Measurements from ENCODE around the gene ATP2B2.

The ATP2B2 gene

GRCh38 chr3:10335190-10335738 lies 170.1 kb downstream of the ATP2B2 start:
- Histone ChIP-seq H3K56ac (ENCODE audit: low read length) (no peak overlapping the region), H3K79me1 (ENCODE audit: low read length) (no peaks in the 10 kb centered on the region), H2BK5ac (ENCODE audit: low read length) (no peak overlapping the region), H2BK15ac (replicated peaks; ENCODE audit: low read depth) (no peak overlapping the region), H3K4me3 (ENCODE audit: low read length) (no peak overlapping the region), H3K23ac (ENCODE audit: low read length) (no peak overlapping the region), H3K27ac (ENCODE audit: low read depth, low read length) (no peak overlapping the region), H2AK5ac (ENCODE audit: low read length) (no peak overlapping the region), H4K5ac (ENCODE audit: low read length) (no peak overlapping the region), H3K79me2 (ENCODE audit: control insufficient read depth, insufficient read depth, low read length) (no peaks in the 10 kb centered on the region), H3K27me3 (ENCODE audit: insufficient read depth, low read length, poor library complexity) (no peaks in the 10 kb centered on the region), H3K9ac (ENCODE audit: low read length) (no peak overlapping the region), H4K8ac (ENCODE audit: low read depth, low read length) (no peak overlapping the region), H3K4ac (ENCODE audit: low read depth, low read length) (no peak overlapping the region), H3K18ac (ENCODE audit: low read length) (no peak overlapping the region), H3K36me3 (ENCODE audit: control insufficient read depth, insufficient read depth, low read length) (no peaks in the 10 kb centered on the region), H2BK120ac (ENCODE audit: low read depth, low read length) (no peak overlapping the region), H3K4me1 (ENCODE audit: control insufficient read depth, low read depth, low read length) (no peaks in the 10 kb centered on the region), H3K4me2 (ENCODE audit: low read length) (no peak overlapping the region)
- no CpG with 5 or more reads among the region's 4 CpGs for WGBS (ENCODE audit: extremely low coverage, insufficient coverage, low lambda C conversion rate)
- DNase-seq, result no peak

GRCh38 chr3:10334459-10334858 lies 170.9 kb downstream of the ATP2B2 start:
- Histone ChIP-seq H4K5ac (ENCODE audit: low read length) (no peak overlapping the region), H3K79me1 (ENCODE audit: low read length) (no peaks in the 10 kb centered on the region), H3K4ac (ENCODE audit: low read depth, low read length) (no peak overlapping the region), H3K27ac (ENCODE audit: low read depth, low read length) (no peak overlapping the region), H3K4me3 (ENCODE audit: low read length) (no peak overlapping the region), H4K8ac (ENCODE audit: low read depth, low read length) (no peak overlapping the region), H3K23ac (ENCODE audit: low read length) (no peak overlapping the region), H3K18ac (ENCODE audit: low read length) (no peak overlapping the region), H3K36me3 (ENCODE audit: control insufficient read depth, insufficient read depth, low read length) (no peaks in the 10 kb centered on the region), H3K79me2 (ENCODE audit: control insufficient read depth, insufficient read depth, low read length) (no peaks in the 10 kb centered on the region), H2BK15ac (replicated peaks; ENCODE audit: low read depth) (no peak overlapping the region), H3K4me1 (ENCODE audit: control insufficient read depth, low read depth, low read length) (no peaks in the 10 kb centered on the region), H3K4me2 (ENCODE audit: low read length) (no peak overlapping the region), H2BK5ac (ENCODE audit: low read length) (no peak overlapping the region), H2BK120ac (ENCODE audit: low read depth, low read length) (no peak overlapping the region), H2AK5ac (ENCODE audit: low read length) (no peak overlapping the region), H3K56ac (ENCODE audit: low read length) (no peak overlapping the region), H3K27me3 (ENCODE audit: insufficient read depth, low read length, poor library complexity) (no peaks in the 10 kb centered on the region), H3K9ac (ENCODE audit: low read length) (no peak overlapping the region)
- peak; percentile 30 for DNase-seq
- WGBS (ENCODE audit: extremely low coverage, insufficient coverage, low lambda C conversion rate), result no CpG with 5 or more reads among the region's 12 CpGs

- H3K4me1 ChIP-seq (ENCODE audit: control insufficient read depth, low read depth, low read length), result no peaks in the 10 kb centered on the region
- H3K27me3 ChIP-seq (ENCODE audit: insufficient read depth, low read length, poor library complexity), result no peaks in the 10 kb centered on the region
- no peak for DNase-seq
- H3K18ac ChIP-seq (ENCODE audit: low read length), result no peak overlapping the region
- no peak overlapping the region for H3K9ac ChIP-seq (ENCODE audit: low read length)
- H2BK15ac ChIP-seq (replicated peaks; ENCODE audit: low read depth), result no peak overlapping the region
- no peak overlapping the region for H2AK5ac ChIP-seq (ENCODE audit: low read length)
- H3K23ac ChIP-seq (ENCODE audit: low read length), result no peak overlapping the region
- no peak overlapping the region for H3K56ac ChIP-seq (ENCODE audit: low read length)
- H3K4ac ChIP-seq (ENCODE audit: low read depth, low read length), result no peak overlapping the region
- H2BK5ac ChIP-seq (ENCODE audit: low read length), result no peak overlapping the region
- H3K79me1 ChIP-seq (ENCODE audit: low read length), result no peaks in the 10 kb centered on the region
- no peak overlapping the region for H4K8ac ChIP-seq (ENCODE audit: low read depth, low read length)
- no peak overlapping the region for H2BK120ac ChIP-seq (ENCODE audit: low read depth, low read length)
- H3K4me2 ChIP-seq (ENCODE audit: low read length), result no peak overlapping the region
- H3K27ac ChIP-seq (ENCODE audit: low read depth, low read length), result no peak overlapping the region
- H4K5ac ChIP-seq (ENCODE audit: low read length), result no peak overlapping the region
- H3K4me3 ChIP-seq (ENCODE audit: low read length), result no peak overlapping the region
- H3K79me2 ChIP-seq (ENCODE audit: control insufficient read depth, insufficient read depth, low read length), result no peaks in the 10 kb centered on the region
- no peaks in the 10 kb centered on the region for H3K36me3 ChIP-seq (ENCODE audit: control insufficient read depth, insufficient read depth, low read length)
- no CpG with 5 or more reads among the region's 11 CpGs for WGBS (ENCODE audit: extremely low coverage, insufficient coverage, low lambda C conversion rate)
Measured at GRCh38 chr3:10334042-10334441, 171.3 kb downstream of the ATP2B2 start.

GRCh38 chr3:10333349-10333650 lies 172.1 kb downstream of the ATP2B2 start:
- no peak for DNase-seq
- WGBS (ENCODE audit: extremely low coverage, insufficient coverage, low lambda C conversion rate), result no CpG with 5 or more reads among the region's 2 CpGs
- no peak overlapping the region for H3K4me2 ChIP-seq (ENCODE audit: low read length)

GRCh38 chr3:10332481-10333348 lies 172.7 kb downstream of the ATP2B2 start:
- Histone ChIP-seq H3K56ac (ENCODE audit: low read length) (no peak overlapping the region), H4K8ac (ENCODE audit: low read depth, low read length) (no peak overlapping the region), H3K27me3 (ENCODE audit: insufficient read depth, low read length, poor library complexity) (no peaks in the 10 kb centered on the region), H2BK120ac (ENCODE audit: low read depth, low read length) (no peak overlapping the region), H2BK15ac (replicated peaks; ENCODE audit: low read depth) (no peak overlapping the region), H2AK5ac (ENCODE audit: low read length) (no peak overlapping the region), H3K79me1 (ENCODE audit: low read length) (no peaks in the 10 kb centered on the region), H3K18ac (ENCODE audit: low read length) (no peak overlapping the region), H3K23ac (ENCODE audit: low read length) (no peak overlapping the region), H3K4me3 (ENCODE audit: low read length) (no peak overlapping the region), H2BK5ac (ENCODE audit: low read length) (no peak overlapping the region), H3K36me3 (ENCODE audit: control insufficient read depth, insufficient read depth, low read length) (no peaks in the 10 kb centered on the region), H3K4me1 (ENCODE audit: control insufficient read depth, low read depth, low read length) (no peaks in the 10 kb centered on the region), H3K4ac (ENCODE audit: low read depth, low read length) (no peak overlapping the region), H3K27ac (ENCODE audit: low read depth, low read length) (no peak overlapping the region), H3K9ac (ENCODE audit: low read length) (no peak overlapping the region), H3K4me2 (ENCODE audit: low read length) (no peak overlapping the region), H3K79me2 (ENCODE audit: control insufficient read depth, insufficient read depth, low read length) (no peaks in the 10 kb centered on the region), H4K5ac (ENCODE audit: low read length) (no peak overlapping the region)
- no peak for DNase-seq
- WGBS (ENCODE audit: extremely low coverage, insufficient coverage, low lambda C conversion rate), result no CpG with 5 or more reads among the region's 20 CpGs

More at GRCh38 chr3:10333349-10333650, 172.1 kb downstream of the ATP2B2 start:
- no peaks in the 10 kb centered on the region for H3K79me2 ChIP-seq (ENCODE audit: control insufficient read depth, insufficient read depth, low read length)
- no peak overlapping the region for H3K9ac ChIP-seq (ENCODE audit: low read length)
- no peaks in the 10 kb centered on the region for H3K4me1 ChIP-seq (ENCODE audit: control insufficient read depth, low read depth, low read length)
- no peak overlapping the region for H2BK15ac ChIP-seq (replicated peaks; ENCODE audit: low read depth)
- no peak overlapping the region for H3K27ac ChIP-seq (ENCODE audit: low read depth, low read length)
- H3K4me3 ChIP-seq (ENCODE audit: low read length), result no peak overlapping the region
- H3K36me3 ChIP-seq (ENCODE audit: control insufficient read depth, insufficient read depth, low read length), result no peaks in the 10 kb centered on the region
- no peak overlapping the region for H4K5ac ChIP-seq (ENCODE audit: low read length)
- no peak overlapping the region for H3K4ac ChIP-seq (ENCODE audit: low read depth, low read length)
- H2BK5ac ChIP-seq (ENCODE audit: low read length), result no peak overlapping the region
- H2AK5ac ChIP-seq (ENCODE audit: low read length), result no peak overlapping the region
- H3K27me3 ChIP-seq (ENCODE audit: insufficient read depth, low read length, poor library complexity), result no peaks in the 10 kb centered on the region
- no peak overlapping the region for H4K8ac ChIP-seq (ENCODE audit: low read depth, low read length)
- no peaks in the 10 kb centered on the region for H3K79me1 ChIP-seq (ENCODE audit: low read length)
- no peak overlapping the region for H3K18ac ChIP-seq (ENCODE audit: low read length)
- H3K56ac ChIP-seq (ENCODE audit: low read length), result no peak overlapping the region
- no peak overlapping the region for H2BK120ac ChIP-seq (ENCODE audit: low read depth, low read length)
- H3K23ac ChIP-seq (ENCODE audit: low read length), result no peak overlapping the region

All from mesendoderm (in vitro differentiated cells).